Neural cell (in vitro differentiated cells): Measurements from ENCODE around the gene AP5Z1.

Source experiments
- CTCF ChIP-seq: fragments of 450-650 bp; IDR thresholded peaks from 2 replicates; pipeline ENCODE4 v1.5.1; 2014; ENCODE audit warnings: antibody characterized with exemption, mild to moderate bottlenecking, moderate library complexity; ENCODE audit not compliant: poor library complexity, severe bottlenecking
- REST ChIP-seq: IDR thresholded peaks from 2 replicates; pipeline ENCODE4 v1.6.1; 2012; ENCODE audit warnings: borderline replicate concordance
- SMC3 ChIP-seq: fragments of 450-650 bp; conservative IDR thresholded peaks from 2 replicates; pipeline ENCODE4 v1.6.1; 2014; ENCODE audit warnings: antibody characterized with exemption, mild to moderate bottlenecking, moderate library complexity; ENCODE audit not compliant: poor library complexity

- TF ChIP-seq CTCF = no peak
- no peak for TF ChIP-seq REST
- TF ChIP-seq SMC3 = no peak
These were observed 38.1 kb upstream of the AP5Z1 start for GRCh38 chr7:4737300-4737699.
